K562 (cell line): Measurements from ENCODE around the gene NAA15. TPM values are rescaled to one million over a fixed set of nuclear protein-coding genes. Genes with fewer than 3 reads are reported as not detected.

Experiments
- C11orf30 ChIP-seq: fragments of 450-650 bp; IDR thresholded peaks from 2 replicates; pipeline ENCODE4 v1.6.1; 2016; ENCODE audit warnings: low read depth, mild to moderate bottlenecking
- CEBPB ChIP-seq: fragments of 450-650 bp; IDR thresholded peaks from 2 replicates; pipeline ENCODE4 v1.6.1; 2016; ENCODE audit warnings: missing genetic modification characterization, missing compliant biosample characterization
- GABPB1 ChIP-seq: sonication (generic); formaldehyde crosslinking; IDR thresholded peaks from 2 replicates; pipeline ENCODE4 v1.8.0; 2022; ENCODE audit warnings: mild to moderate bottlenecking, missing genetic modification reagents
- HNRNPK ChIP-seq: fragments of 200-400 bp; formaldehyde crosslinking; IDR thresholded peaks from one replicate; pipeline ENCODE4 v1.6.1; 2018; ENCODE audit warnings: mild to moderate bottlenecking, low read depth, low read length; ENCODE audit not compliant: poor library complexity, severe bottlenecking
- KAT7 ChIP-seq: sonication (generic); formaldehyde crosslinking; IDR thresholded peaks from 2 replicates; pipeline ENCODE4 v1.8.0; 2022; ENCODE audit warnings: missing genetic modification reagents, mild to moderate bottlenecking, borderline replicate concordance
- LCOR ChIP-seq: sonication (generic); formaldehyde crosslinking; IDR thresholded peaks from 2 replicates; pipeline ENCODE4 v1.8.0; 2022; ENCODE audit warnings: mild to moderate bottlenecking, missing genetic modification reagents
- MECOM ChIP-seq: fragments of 250-450 bp; sonication (Bioruptor Pico); IDR thresholded peaks from 2 replicates; pipeline ENCODE4 v1.8.0; 2022; ENCODE audit warnings: inconsistent platforms
- MYNN ChIP-seq, 2 experiments: sonication (generic); formaldehyde crosslinking in 1 of 2; IDR thresholded peaks; 2 replicates each; pipeline versions ENCODE4 v1.5.0 to v1.6.1; 2016 to 2020; ENCODE audit warnings: antibody characterized with exemption in 1 of 2, missing genetic modification reagents in 1 of 2
- POLR2A ChIP-seq: fragments of 450-650 bp; conservative IDR thresholded peaks from 2 replicates; pipeline ENCODE4 v1.6.1; 2016
- POLR2AphosphoS5 ChIP-seq: IDR thresholded peaks from 2 replicates; pipeline ENCODE4 v1.6.1; 2011; ENCODE audit warnings: mild to moderate bottlenecking, low read depth, low read length, moderate library complexity; ENCODE audit not compliant: control insufficient read depth, insufficient read depth
- RAD51 ChIP-seq: fragments of 450-650 bp; IDR thresholded peaks from 2 replicates; pipeline ENCODE4 v1.7.1; 2016; ENCODE audit warnings: low read depth, mild to moderate bottlenecking, borderline replicate concordance
- SMARCC2 ChIP-seq: fragments of 450-650 bp; IDR thresholded peaks from 2 replicates; pipeline ENCODE4 v1.6.1; 2017; ENCODE audit warnings: antibody characterized with exemption, moderate library complexity, mild to moderate bottlenecking, low read depth
- SRSF3 ChIP-seq: fragments of 200-400 bp; formaldehyde crosslinking; IDR thresholded peaks from 2 replicates; pipeline ENCODE4 v1.6.1; 2016; ENCODE audit warnings: mild to moderate bottlenecking, low read length, moderate library complexity; ENCODE audit not compliant: insufficient read depth
- TAL1 ChIP-seq: fragments of 450-650 bp; IDR thresholded peaks from 2 replicates; pipeline ENCODE4 v1.6.1; 2016; ENCODE audit warnings: mild to moderate bottlenecking
- TCF3 ChIP-seq: sonication (generic); formaldehyde crosslinking; IDR thresholded peaks from 2 replicates; pipeline ENCODE4 v1.4.0; 2020; ENCODE audit warnings: mild to moderate bottlenecking, missing genetic modification reagents
- TSC22D4 ChIP-seq: fragments of 450-650 bp; IDR thresholded peaks from 2 replicates; pipeline ENCODE4 v1.6.1; 2016; ENCODE audit warnings: missing genetic modification characterization, missing biosample characterization, control low read depth
- ZKSCAN3 ChIP-seq: fragments of 250-450 bp; sonication (Bioruptor Pico); IDR thresholded peaks from 2 replicates; pipeline ENCODE4 v1.4.0; 2020
- ZNF184 ChIP-seq: sonication (generic); formaldehyde crosslinking; IDR thresholded peaks from 2 replicates; pipeline ENCODE4 v1.5.0; 2020; ENCODE audit warnings: missing genetic modification reagents
- ZNF586 ChIP-seq: fragments of 450-650 bp; formaldehyde crosslinking; conservative IDR thresholded peaks from 2 replicates; pipeline ENCODE4 v1.4.0; 2020; ENCODE audit warnings: mild to moderate bottlenecking, moderate library complexity
- ZSCAN29 ChIP-seq: fragments of 450-650 bp; IDR thresholded peaks from 2 replicates; pipeline ENCODE4 v1.6.1; 2017
- polyA plus RNA-seq, 8 experiments: library from polyadenylated mRNA; depleted of rRNA in 4 of 8; stranded (reverse) in 5 of 8; unstranded in 3 of 8; fragments of >200 nt; fragmentation: Nextera tagmentation in 2 of 8; fragmentation: Illumina TruSeq in 1 of 8; extraction: Ambion mirVana in 2 of 8; extraction: Trizol in 1 of 8; gene quantifications; 2 replicates each; pipeline versions ENCODE4 v1.2.1 to v1.2.3, GENCODE V29; 2011 to 2014; ENCODE audit warnings: inconsistent platforms in 1 of 8, missing spikeins in 1 of 8
- total RNA-seq, 7 experiments: library from RNA; depleted of rRNA in 6 of 7; stranded (reverse); fragments of >200 nt in 6 of 7; fragmentation: Illumina TruSeq in 2 of 7; extraction: Trizol in 2 of 7; gene quantifications; 2 replicates each; pipeline versions ENCODE4 v1.2.1 to v1.2.3, GENCODE V29; 2011 to 2021; ENCODE audit warnings: low replicate concordance in 1 of 7
- TF ChIP-seq, protein P1 (sequence below), 2 experiments: fragments of 450-650 bp; conservative IDR thresholded peaks; 2 replicates each; pipeline ENCODE4 v1.6.1; 2017; ENCODE audit warnings: mild to moderate bottlenecking in 2 of 2, moderate library complexity in 2 of 2
- TF ChIP-seq, protein P2 (sequence below), 2 experiments: fragments of 450-650 bp in 1 of 2; IDR thresholded peaks; 2 replicates each; pipeline ENCODE4 v1.6.1; 2011 to 2017; ENCODE audit warnings: low read depth in 2 of 2, antibody characterized with exemption in 1 of 2, borderline replicate concordance in 1 of 2, low read length in 1 of 2, mild to moderate bottlenecking in 1 of 2, mixed read lengths in 1 of 2; ENCODE audit not compliant: control insufficient read depth in 1 of 2

NAA15 gene
- total and polyA plus RNA-seq, 9 of the 15 experiments (the other 6 are each of a cell fraction or from before 2014, with no cell fraction given): 37.8 to 117 (median 63.2) TPM

DNA sequence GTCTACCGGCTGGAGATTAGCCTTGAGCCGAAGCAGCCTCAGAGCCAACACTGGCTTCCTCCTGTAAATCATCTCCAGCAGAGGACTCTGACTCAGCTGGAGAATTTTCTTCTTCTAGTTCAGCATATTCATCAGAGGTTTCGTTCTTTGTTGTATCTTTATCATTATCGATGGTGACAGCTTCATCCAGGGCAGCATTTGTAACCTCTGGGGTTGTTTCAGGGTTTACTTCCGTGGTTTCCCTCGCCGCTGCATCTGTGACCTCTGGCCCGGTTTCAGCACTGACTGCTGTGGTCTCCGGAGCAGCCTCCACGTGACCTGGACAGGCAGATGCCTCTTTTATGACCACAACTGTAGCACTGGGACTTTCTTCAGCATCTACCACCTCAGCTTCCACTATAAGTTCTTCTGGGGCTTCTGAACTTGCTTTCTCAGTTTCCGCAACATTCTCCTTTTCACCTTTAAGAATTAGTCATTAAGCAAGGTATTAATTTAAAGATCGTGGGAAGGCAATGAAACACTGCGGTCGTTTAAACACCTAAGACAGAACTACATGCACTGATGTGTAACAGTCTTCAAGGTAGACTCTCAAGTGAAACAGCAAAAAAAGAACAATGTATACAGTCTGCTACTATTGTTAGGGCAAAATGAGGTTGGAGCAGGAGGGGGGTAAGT, 34.6 kb upstream of the NAA15 start (continued):
- TF ChIP-seq TCF3 (peak; percentile 87), ZSCAN29 (no peak), RAD51 (peak; percentile 96), MYNN (IDR thresholded peaks at IDR 0.05) (no peak), MYNN (CRISPR knock-in tag; IDR thresholded peaks at IDR 0.05) (no peak), POLR2AphosphoS5 (peak; percentile 70), TAL1 (peak; percentile 79), SMARCC2 (peak; percentile 77; the same call in 1 of the 2 replicates), ZKSCAN3 (CRISPR knock-in tag) (no peak), ZNF184 (CRISPR knock-in tag) (no peak), HNRNPK (no peak), TSC22D4 (tag) (no peak), LCOR (CRISPR knock-in tag) (peak; percentile 47; the same call in 1 of the 2 replicates), KAT7 (CRISPR knock-in tag) (no peak; the same call in 1 of the 2 replicates), SRSF3 (no peak), CEBPB (tag) (peak; percentile 44), C11orf30 (0 out of 2 replicates have a peak, but pooled peaks have one; percentile 30), POLR2A (no peak), ZNF586 (CRISPR knock-in tag) (no peak), MECOM (peak; percentile 54; the same call in 1 of the 2 replicates), GABPB1 (CRISPR knock-in tag) (no peak; the same call in 1 of the 2 replicates)
- TF ChIP-seq, protein P1, sequence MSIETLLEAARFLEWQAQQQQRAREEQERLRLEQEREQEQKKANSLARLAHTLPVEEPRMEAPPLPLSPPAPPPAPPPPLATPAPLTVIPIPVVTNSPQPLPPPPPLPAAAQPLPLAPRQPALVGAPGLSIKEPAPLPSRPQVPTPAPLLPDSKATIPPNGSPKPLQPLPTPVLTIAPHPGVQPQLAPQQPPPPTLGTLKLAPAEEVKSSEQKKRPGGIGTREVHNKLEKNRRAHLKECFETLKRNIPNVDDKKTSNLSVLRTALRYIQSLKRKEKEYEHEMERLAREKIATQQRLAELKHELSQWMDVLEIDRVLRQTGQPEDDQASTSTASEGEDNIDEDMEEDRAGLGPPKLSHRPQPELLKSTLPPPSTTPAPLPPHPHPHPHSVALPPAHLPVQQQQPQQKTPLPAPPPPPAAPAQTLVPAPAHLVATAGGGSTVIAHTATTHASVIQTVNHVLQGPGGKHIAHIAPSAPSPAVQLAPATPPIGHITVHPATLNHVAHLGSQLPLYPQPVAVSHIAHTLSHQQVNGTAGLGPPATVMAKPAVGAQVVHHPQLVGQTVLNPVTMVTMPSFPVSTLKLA (conservative IDR thresholded peaks at IDR 0.05): peak; percentile 80 to 86
- TF ChIP-seq, protein P2, sequence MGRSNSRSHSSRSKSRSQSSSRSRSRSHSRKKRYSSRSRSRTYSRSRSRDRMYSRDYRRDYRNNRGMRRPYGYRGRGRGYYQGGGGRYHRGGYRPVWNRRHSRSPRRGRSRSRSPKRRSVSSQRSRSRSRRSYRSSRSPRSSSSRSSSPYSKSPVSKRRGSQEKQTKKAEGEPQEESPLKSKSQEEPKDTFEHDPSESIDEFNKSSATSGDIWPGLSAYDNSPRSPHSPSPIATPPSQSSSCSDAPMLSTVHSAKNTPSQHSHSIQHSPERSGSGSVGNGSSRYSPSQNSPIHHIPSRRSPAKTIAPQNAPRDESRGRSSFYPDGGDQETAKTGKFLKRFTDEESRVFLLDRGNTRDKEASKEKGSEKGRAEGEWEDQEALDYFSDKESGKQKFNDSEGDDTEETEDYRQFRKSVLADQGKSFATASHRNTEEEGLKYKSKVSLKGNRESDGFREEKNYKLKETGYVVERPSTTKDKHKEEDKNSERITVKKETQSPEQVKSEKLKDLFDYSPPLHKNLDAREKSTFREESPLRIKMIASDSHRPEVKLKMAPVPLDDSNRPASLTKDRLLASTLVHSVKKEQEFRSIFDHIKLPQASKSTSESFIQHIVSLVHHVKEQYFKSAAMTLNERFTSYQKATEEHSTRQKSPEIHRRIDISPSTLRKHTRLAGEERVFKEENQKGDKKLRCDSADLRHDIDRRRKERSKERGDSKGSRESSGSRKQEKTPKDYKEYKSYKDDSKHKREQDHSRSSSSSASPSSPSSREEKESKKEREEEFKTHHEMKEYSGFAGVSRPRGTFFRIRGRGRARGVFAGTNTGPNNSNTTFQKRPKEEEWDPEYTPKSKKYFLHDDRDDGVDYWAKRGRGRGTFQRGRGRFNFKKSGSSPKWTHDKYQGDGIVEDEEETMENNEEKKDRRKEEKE (IDR thresholded peaks at IDR 0.05; ENCODE audit: borderline replicate concordance in 1 of 2, control insufficient read depth in 1 of 2, low read depth in 2 of 2, low read length in 1 of 2): no peak; a peak in 1 of 4 replicates
